GM12891 (cell line): ENCODE measurements around the gene MPZL2.

Source experiments
- DNase-seq: peaks from one replicate; pipeline ENCODE4 v3.0.0; 2011; ENCODE audit warnings: low spot score; ENCODE audit not compliant: insufficient read length
- FAIRE-seq: peaks from 2 replicates; lab custom pipeline; 2011; peaks lifted over from hg19 to GRCh38; lab: Jason Lieb, UNC
- PAX5 ChIP-seq: IDR thresholded peaks from 2 replicates; pipeline ENCODE4 v1.6.1; 2011; ENCODE audit warnings: low read length, moderate library complexity, mild to moderate bottlenecking; ENCODE audit not compliant: insufficient read depth, severe bottlenecking
- POLR2A ChIP-seq: IDR thresholded peaks from 2 replicates; pipeline ENCODE4 v1.6.1; 2011; ENCODE audit warnings: low read depth, low read length, control low read depth
- POLR2AphosphoS5 ChIP-seq: IDR thresholded peaks from 2 replicates; pipeline ENCODE4 v1.6.1; 2011; ENCODE audit warnings: low read depth, low read length, control low read depth
- POU2F2 ChIP-seq: IDR thresholded peaks from 2 replicates; pipeline ENCODE4 v1.6.1; 2011; ENCODE audit warnings: low read depth, mild to moderate bottlenecking, control low read depth, low read length, moderate library complexity
- SPI1 ChIP-seq: IDR thresholded peaks from 2 replicates; pipeline ENCODE4 v1.6.1; 2011; ENCODE audit warnings: low read depth, low read length, control low read depth
- TAF1 ChIP-seq: IDR thresholded peaks from 2 replicates; pipeline ENCODE4 v1.6.1; 2011; ENCODE audit warnings: low read depth, low read length, control low read depth

MPZL2 gene

GRCh38 chr11:118286545-118286944, 22.4 kb upstream of the MPZL2 start:
- TF ChIP-seq POLR2AphosphoS5 = no peak
- TF ChIP-seq POLR2A = no peak
- no peak for TF ChIP-seq PAX5
- no peak for TF ChIP-seq POU2F2
- no peak for TF ChIP-seq SPI1
- TF ChIP-seq TAF1 = no peak
- FAIRE-seq (no peak), DNase-seq (no peak)

GRCh38 chr11:118283756-118284350, 19.8 kb upstream of the MPZL2 start:
- no peak for TF ChIP-seq POLR2A
- no peak for FAIRE-seq
- DNase-seq = no peak

- no peak for FAIRE-seq
Measured at GRCh38 chr11:118283037-118283636, 19.0 kb upstream of the MPZL2 start.

GRCh38 chr11:118282606-118283005, 18.5 kb upstream of the MPZL2 start:
- FAIRE-seq (no peak), DNase-seq (no peak)
- TF ChIP-seq POU2F2 (no peak), POLR2A (no peak), TAF1 (no peak)

More at GRCh38 chr11:118283037-118283636, 19.0 kb upstream of the MPZL2 start:
- no peak for DNase-seq
- no peak for TF ChIP-seq PAX5
- TF ChIP-seq TAF1 = no peak
- TF ChIP-seq POLR2A = no peak
- no peak for TF ChIP-seq POU2F2
- no peak for TF ChIP-seq SPI1
- TF ChIP-seq POLR2AphosphoS5 = no peak

GRCh38 chr11:118281284-118281683, 17.2 kb upstream of the MPZL2 start:
- FAIRE-seq (peak; percentile 62), DNase-seq (no peak)
- TF ChIP-seq POU2F2 (peak; percentile 48; the same call in 1 of the 2 replicates), PAX5 (no peak), SPI1 (no peak), POLR2AphosphoS5 (no peak)

- DNase-seq (no peak), FAIRE-seq (peak; percentile 90)
Measured at GRCh38 chr11:118277312-118277711, 13.2 kb upstream of the MPZL2 start.

GRCh38 chr11:118276422-118276821, 12.3 kb upstream of the MPZL2 start:
- FAIRE-seq (no peak), DNase-seq (no peak)
- TF ChIP-seq POLR2AphosphoS5 (no peak), POU2F2 (no peak), TAF1 (no peak), POLR2A (no peak), PAX5 (no peak), SPI1 (no peak)

More at GRCh38 chr11:118277312-118277711, 13.2 kb upstream of the MPZL2 start:
- TF ChIP-seq SPI1 = peak; percentile 70
- TF ChIP-seq POU2F2 = no peak
- TF ChIP-seq POLR2AphosphoS5 = no peak

GRCh38 chr11:118275176-118275575, 11.1 kb upstream of the MPZL2 start:
- no peak for FAIRE-seq
- DNase-seq = no peak
- TF ChIP-seq POLR2AphosphoS5 (no peak), PAX5 (no peak)

- TF ChIP-seq PAX5 = no peak
- TF ChIP-seq POLR2AphosphoS5 = no peak
- no peak for TF ChIP-seq POU2F2
- no peak for TF ChIP-seq POLR2A
- TF ChIP-seq SPI1 = no peak
- no peak for TF ChIP-seq TAF1
- DNase-seq = no peak
- no peak for FAIRE-seq
Measured at GRCh38 chr11:118274186-118274585, 10.1 kb upstream of the MPZL2 start.

GRCh38 chr11:118272001-118272400, 7.9 kb upstream of the MPZL2 start:
- no peak for FAIRE-seq
- DNase-seq = no peak
- TF ChIP-seq PAX5 = no peak
- TF ChIP-seq POU2F2 = no peak
- no peak for TF ChIP-seq POLR2A
- TF ChIP-seq POLR2AphosphoS5 = no peak
- TF ChIP-seq TAF1 = no peak
- TF ChIP-seq SPI1 = no peak
